ENCODE results near the gene CREBZF. TPM values are rescaled to one million over a fixed set of nuclear protein-coding genes. Genes with fewer than 3 reads are reported as not detected.

The CREBZF gene, protein sequence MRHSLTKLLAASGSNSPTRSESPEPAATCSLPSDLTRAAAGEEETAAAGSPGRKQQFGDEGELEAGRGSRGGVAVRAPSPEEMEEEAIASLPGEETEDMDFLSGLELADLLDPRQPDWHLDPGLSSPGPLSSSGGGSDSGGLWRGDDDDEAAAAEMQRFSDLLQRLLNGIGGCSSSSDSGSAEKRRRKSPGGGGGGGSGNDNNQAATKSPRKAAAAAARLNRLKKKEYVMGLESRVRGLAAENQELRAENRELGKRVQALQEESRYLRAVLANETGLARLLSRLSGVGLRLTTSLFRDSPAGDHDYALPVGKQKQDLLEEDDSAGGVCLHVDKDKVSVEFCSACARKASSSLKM
- total RNA-seq (49.4 and 69.7 TPM in 2 replicates), polyA plus RNA-seq (46.0 and 68.1 TPM in 2 replicates)

DNA sequence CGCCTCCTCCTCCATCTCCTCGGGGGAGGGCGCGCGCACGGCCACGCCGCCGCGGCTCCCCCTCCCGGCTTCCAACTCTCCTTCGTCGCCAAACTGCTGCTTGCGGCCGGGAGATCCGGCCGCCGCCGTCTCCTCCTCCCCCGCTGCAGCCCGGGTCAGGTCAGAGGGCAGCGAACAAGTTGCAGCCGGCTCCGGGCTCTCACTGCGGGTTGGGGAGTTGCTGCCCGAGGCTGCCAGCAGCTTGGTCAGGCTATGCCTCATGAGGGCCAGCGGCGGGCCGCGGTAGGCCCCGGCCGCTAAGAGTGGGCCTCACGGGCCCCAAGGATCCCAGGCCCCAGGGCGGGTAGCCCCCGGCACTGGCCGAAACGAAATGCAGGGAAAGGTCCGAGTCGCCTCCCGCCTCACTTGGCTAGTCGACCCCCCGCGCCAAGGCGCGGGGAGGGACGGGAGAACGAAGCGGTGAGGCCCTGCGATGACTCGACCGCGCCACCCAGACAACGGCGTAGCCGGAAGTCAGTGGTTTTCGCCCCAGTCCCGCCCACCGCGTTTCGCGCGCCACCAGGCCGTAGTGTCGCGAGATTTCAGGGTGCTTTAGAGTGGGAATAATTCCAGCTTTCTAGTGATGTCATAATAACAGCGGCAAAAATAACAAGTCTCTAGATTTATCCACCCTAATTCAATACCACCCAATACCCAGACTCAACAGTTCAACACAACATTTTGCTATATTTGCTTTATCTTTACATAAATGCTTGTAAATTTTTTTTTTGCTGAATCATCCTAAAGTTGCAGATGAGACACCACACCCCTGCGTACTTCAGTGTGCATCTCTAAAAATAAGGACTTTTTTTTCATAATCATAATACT, at the start of gene CREBZF:
TSS of gene CREBZF (minus strand) at position 515 of the 867 bp plus-strand sequence. CDS start at position 261, 254 bp downstream.
- Histone ChIP-seq H2AFZ (peak within 1 kb of the TSS; percentile 58), H3K9me3 (ENCODE audit: low read depth) (no peaks in the 10 kb centered on the region), H3K9me2 (replicated peaks; ENCODE audit: insufficient read depth) (no peaks in the 10 kb centered on the region), H3K27ac (peak within 1 kb of the TSS; percentile 99), H4K20me1 (ENCODE audit: insufficient read depth, poor library complexity, severe bottlenecking) (peaks cover 45% of the 10 kb centered on the region), H3K4me1 (ENCODE audit: insufficient read depth) (peaks cover 13% of the 10 kb centered on the region), H3K27me3 (no peaks in the 10 kb centered on the region), H3K36me3 (replicated peaks; ENCODE audit: insufficient read depth, low read depth) (no peaks in the 10 kb centered on the region), H3K4me3 (peak within 1 kb of the TSS; percentile 95), H3K4me2 (peak within 1 kb of the TSS; percentile 91), H3K79me2 (peaks cover 46% of the 10 kb centered on the region)
- WGBS (ENCODE audit: low lambda C conversion rate, missing lambda C conversion rate): 2% methylated on average over 57 of the region's 67 CpGs
- TF ChIP-seq EZH2phosphoT487 (IDR thresholded peaks at IDR 0.05; ENCODE audit: low read depth, severe bottlenecking, unreplicated experiment): no peak
- no peak for TF ChIP-seq EZH2 (IDR thresholded peaks at IDR 0.05; ENCODE audit: borderline replicate concordance)
- DNase-seq (ENCODE audit: low spot score): peak; percentile 97

DNA sequence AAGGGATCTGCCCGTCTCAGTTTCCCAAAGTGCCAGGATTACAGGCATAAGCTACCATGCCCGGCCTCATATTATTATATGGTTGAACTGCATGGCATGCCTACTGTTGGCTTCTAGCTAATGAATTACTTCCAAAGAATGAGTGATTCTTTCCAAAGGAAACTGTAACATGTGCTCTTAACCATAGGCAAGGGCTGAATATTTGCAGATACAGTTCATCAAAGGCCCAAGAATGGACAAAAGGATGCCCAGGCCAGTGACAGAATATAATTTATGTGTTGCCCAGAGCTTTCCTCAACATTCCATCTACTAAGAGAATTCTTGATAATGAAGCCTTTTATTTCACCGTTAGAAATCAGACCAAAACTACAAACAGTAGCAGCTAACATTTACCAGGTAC, 48.0 kb upstream of the CREBZF start:
- H4K20me1 ChIP-seq (ENCODE audit: insufficient read depth, poor library complexity, severe bottlenecking): no peaks in the 10 kb centered on the region
- no peak overlapping the region for H3K4me3 ChIP-seq
- no peaks in the 10 kb centered on the region for H3K27me3 ChIP-seq
- no peak for DNase-seq (ENCODE audit: low spot score)
- H3K79me2 ChIP-seq: no peaks in the 10 kb centered on the region
- H3K4me1 ChIP-seq (ENCODE audit: insufficient read depth): no peaks in the 10 kb centered on the region
- no peak overlapping the region for H2AFZ ChIP-seq
- H3K4me2 ChIP-seq: no peak overlapping the region
- H3K9me2 ChIP-seq (replicated peaks; ENCODE audit: insufficient read depth): no peaks in the 10 kb centered on the region
- H3K36me3 ChIP-seq (replicated peaks; ENCODE audit: insufficient read depth, low read depth): no peaks in the 10 kb centered on the region
- TF ChIP-seq EZH2 (IDR thresholded peaks at IDR 0.05; ENCODE audit: borderline replicate concordance) (no peak), EZH2phosphoT487 (IDR thresholded peaks at IDR 0.05; ENCODE audit: low read depth, severe bottlenecking, unreplicated experiment) (no peak)
- TF ChIP-seq, protein P1, sequence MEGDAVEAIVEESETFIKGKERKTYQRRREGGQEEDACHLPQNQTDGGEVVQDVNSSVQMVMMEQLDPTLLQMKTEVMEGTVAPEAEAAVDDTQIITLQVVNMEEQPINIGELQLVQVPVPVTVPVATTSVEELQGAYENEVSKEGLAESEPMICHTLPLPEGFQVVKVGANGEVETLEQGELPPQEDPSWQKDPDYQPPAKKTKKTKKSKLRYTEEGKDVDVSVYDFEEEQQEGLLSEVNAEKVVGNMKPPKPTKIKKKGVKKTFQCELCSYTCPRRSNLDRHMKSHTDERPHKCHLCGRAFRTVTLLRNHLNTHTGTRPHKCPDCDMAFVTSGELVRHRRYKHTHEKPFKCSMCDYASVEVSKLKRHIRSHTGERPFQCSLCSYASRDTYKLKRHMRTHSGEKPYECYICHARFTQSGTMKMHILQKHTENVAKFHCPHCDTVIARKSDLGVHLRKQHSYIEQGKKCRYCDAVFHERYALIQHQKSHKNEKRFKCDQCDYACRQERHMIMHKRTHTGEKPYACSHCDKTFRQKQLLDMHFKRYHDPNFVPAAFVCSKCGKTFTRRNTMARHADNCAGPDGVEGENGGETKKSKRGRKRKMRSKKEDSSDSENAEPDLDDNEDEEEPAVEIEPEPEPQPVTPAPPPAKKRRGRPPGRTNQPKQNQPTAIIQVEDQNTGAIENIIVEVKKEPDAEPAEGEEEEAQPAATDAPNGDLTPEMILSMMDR (IDR thresholded peaks at IDR 0.05; ENCODE audit: poor library complexity): no peak
- WGBS (ENCODE audit: low lambda C conversion rate, missing lambda C conversion rate): 90% methylated on average over 3 of the region's 3 CpGs
- H3K27ac ChIP-seq: no peak overlapping the region
- H3K9me3 ChIP-seq (ENCODE audit: low read depth): no peaks in the 10 kb centered on the region

DNA sequence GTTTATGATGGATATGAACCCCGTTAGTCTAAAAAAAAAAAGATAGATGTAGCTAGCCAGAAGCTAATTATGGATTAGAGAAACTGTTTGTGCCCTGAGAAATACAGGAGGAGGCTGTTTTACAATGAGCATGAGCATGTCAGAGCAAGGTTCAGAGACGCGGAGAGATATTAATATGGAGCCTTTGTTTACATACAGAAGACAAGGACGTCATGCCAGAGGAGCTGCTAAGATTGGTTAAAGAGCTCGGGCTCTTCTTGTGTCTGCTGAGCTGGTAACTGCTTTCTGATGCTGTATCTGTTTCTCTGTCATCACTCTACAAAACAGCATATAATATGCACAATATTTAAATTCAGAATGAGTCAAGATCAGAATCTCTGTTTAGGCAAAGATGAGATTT, 46.0 kb upstream of the CREBZF start:
- Histone ChIP-seq H4K20me1 (ENCODE audit: insufficient read depth, poor library complexity, severe bottlenecking) (no peaks in the 10 kb centered on the region), H3K4me1 (ENCODE audit: insufficient read depth) (no peaks in the 10 kb centered on the region), H3K79me2 (no peaks in the 10 kb centered on the region), H3K9me2 (replicated peaks; ENCODE audit: insufficient read depth) (no peaks in the 10 kb centered on the region), H3K4me2 (no peak overlapping the region), H2AFZ (peak overlapping the region; percentile 17), H3K27me3 (no peaks in the 10 kb centered on the region), H3K36me3 (replicated peaks; ENCODE audit: insufficient read depth, low read depth) (no peaks in the 10 kb centered on the region), H3K9me3 (ENCODE audit: low read depth) (no peaks in the 10 kb centered on the region), H3K4me3 (no peak overlapping the region), H3K27ac (no peak overlapping the region)
- no peak for TF ChIP-seq EZH2 (IDR thresholded peaks at IDR 0.05; ENCODE audit: borderline replicate concordance)
- TF ChIP-seq, protein P1 (IDR thresholded peaks at IDR 0.05; ENCODE audit: poor library complexity): no peak
- 34% methylated on average over 5 of the region's 5 CpGs for WGBS (ENCODE audit: low lambda C conversion rate, missing lambda C conversion rate)
- peak; percentile 11 for DNase-seq (ENCODE audit: low spot score)

Measured in hepatocyte (in vitro differentiated cells).